Dendritic cell treated with granulocyte-macrophage colony-stimulating factor and Interleukin-4, amounts not matched to agents 40 ng/mL and 50 ng/mL, for 4 days (primary cell): Measurements from ENCODE around the gene KCNK7.
A peak's percentile ranks its signal among the peaks of the same experiment; 100 is the strongest.

Source experiments
- H3K27ac Mint-ChIP-seq: one replicate; pipeline ENCODE4 v1.8.0; 2022; ENCODE audit warnings: mild to moderate bottlenecking, mixed read lengths
- H3K27me3 Mint-ChIP-seq: one replicate; pipeline ENCODE4 v1.8.0; 2022; ENCODE audit warnings: mild to moderate bottlenecking, mixed read lengths
- H3K36me3 Mint-ChIP-seq: one replicate; pipeline ENCODE4 v1.8.0; 2022; ENCODE audit warnings: low read depth, mixed read lengths
- H3K4me1 Mint-ChIP-seq: one replicate; pipeline ENCODE4 v1.8.0; 2022; ENCODE audit warnings: low read depth, mixed read lengths
- H3K4me3 Mint-ChIP-seq: one replicate; pipeline ENCODE4 v1.8.0; 2022; ENCODE audit warnings: mild to moderate bottlenecking, moderate library complexity, mixed read lengths
- H3K9me3 Mint-ChIP-seq: one replicate; pipeline ENCODE4 v1.8.0; 2022; ENCODE audit warnings: mixed read lengths
- intact Hi-C: fragments of 100-400 bp; cut with micrococcal nuclease; formaldehyde crosslinking; loops from one replicate; pipeline ENCODE4 v1.15.0; 2022

The KCNK7 gene

GRCh38 chr11:65611028-65611757 lies 15.6 kb upstream of the KCNK7 start:
- peak overlapping the region; percentile 95 for H3K27ac Mint-ChIP-seq
- peak overlapping the region; percentile 91 for H3K4me3 Mint-ChIP-seq
- intact Hi-C loops: no loop called here

GRCh38 chr11:65610404-65610803 lies 14.8 kb upstream of the KCNK7 start:
- H3K4me1 Mint-ChIP-seq: peaks cover 70% of the 10 kb centered on the region
- peak overlapping the region; percentile 91 for H3K4me3 Mint-ChIP-seq
- peaks cover 99% of the 10 kb centered on the region for H3K36me3 Mint-ChIP-seq
- no peaks in the 10 kb centered on the region for H3K27me3 Mint-ChIP-seq
- no peaks in the 10 kb centered on the region for H3K9me3 Mint-ChIP-seq
- intact Hi-C loops: no loop called here
- peak overlapping the region; percentile 95 for H3K27ac Mint-ChIP-seq

More at GRCh38 chr11:65611028-65611757, 15.6 kb upstream of the KCNK7 start:
- H3K27me3 Mint-ChIP-seq: no peaks in the 10 kb centered on the region
- peaks cover 93% of the 10 kb centered on the region for H3K36me3 Mint-ChIP-seq
- peaks cover 71% of the 10 kb centered on the region for H3K4me1 Mint-ChIP-seq
- H3K9me3 Mint-ChIP-seq: no peaks in the 10 kb centered on the region

GRCh38 chr11:65609665-65610064 lies 14.1 kb upstream of the KCNK7 start:
- H3K4me1 Mint-ChIP-seq: peaks cover 70% of the 10 kb centered on the region
- H3K36me3 Mint-ChIP-seq: peaks cover 100% of the 10 kb centered on the region

GRCh38 chr11:65609229-65609628 lies 13.6 kb upstream of the KCNK7 start:
- intact Hi-C loops: no loop called here
- no peaks in the 10 kb centered on the region for H3K9me3 Mint-ChIP-seq
- peak overlapping the region; percentile 91 for H3K4me3 Mint-ChIP-seq
- H3K27me3 Mint-ChIP-seq: no peaks in the 10 kb centered on the region
- no peak overlapping the region for H3K27ac Mint-ChIP-seq
- H3K36me3 Mint-ChIP-seq: peaks cover 100% of the 10 kb centered on the region
- H3K4me1 Mint-ChIP-seq: peaks cover 70% of the 10 kb centered on the region

More at GRCh38 chr11:65609665-65610064, 14.1 kb upstream of the KCNK7 start:
- intact Hi-C loops: no loop called here
- Mint-ChIP-seq H3K9me3 (no peaks in the 10 kb centered on the region), H3K27ac (peak overlapping the region; percentile 95), H3K4me3 (peak overlapping the region; percentile 91), H3K27me3 (no peaks in the 10 kb centered on the region)

DNA sequence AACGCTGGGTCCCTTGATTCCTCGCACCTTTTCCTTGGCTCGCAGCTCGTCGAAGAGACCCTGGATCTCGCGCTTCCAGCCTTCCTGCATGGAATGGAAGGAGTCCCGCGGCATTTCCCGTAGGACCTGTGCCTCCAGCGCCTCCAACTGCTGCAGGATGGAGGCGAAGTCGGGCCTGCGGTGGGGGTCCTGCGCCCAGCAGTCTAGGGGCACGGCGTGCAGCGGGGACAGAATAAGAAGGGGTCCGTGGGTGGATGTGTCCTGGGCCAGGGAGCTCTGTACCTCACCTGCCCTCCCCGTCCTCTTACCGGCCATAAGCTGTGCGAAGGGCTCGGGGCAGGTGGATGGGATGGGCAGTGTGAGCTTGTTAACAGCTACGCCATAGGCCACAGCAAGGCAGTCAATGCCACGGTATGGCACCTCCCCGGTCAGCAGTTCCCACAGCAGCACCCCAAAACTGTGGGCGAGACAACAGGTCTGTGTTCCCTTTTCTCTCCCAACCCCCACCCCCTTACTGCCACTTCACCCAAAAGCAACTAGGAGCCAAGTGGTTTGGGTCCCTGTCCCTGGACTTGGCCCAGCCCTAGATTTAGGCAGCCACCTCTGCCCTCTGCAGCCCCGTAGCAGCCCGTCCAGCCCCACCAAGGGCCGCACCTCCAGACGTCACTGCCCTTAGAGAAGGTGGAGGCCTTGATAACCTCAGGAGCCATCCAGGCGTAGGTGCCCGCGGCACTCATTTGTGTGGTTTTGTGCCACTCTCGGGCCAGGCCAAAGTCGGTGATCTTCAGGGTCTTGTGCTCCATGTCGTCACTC lies 12.2 kb upstream of the KCNK7 start:
- H3K9me3 Mint-ChIP-seq: no peaks in the 10 kb centered on the region
- no peaks in the 10 kb centered on the region for H3K27me3 Mint-ChIP-seq
- peaks cover 100% of the 10 kb centered on the region for H3K36me3 Mint-ChIP-seq
- H3K4me3 Mint-ChIP-seq: no peak overlapping the region
- intact Hi-C loops: no loop called here
- H3K4me1 Mint-ChIP-seq: peaks cover 72% of the 10 kb centered on the region
- H3K27ac Mint-ChIP-seq: no peak overlapping the region

DNA sequence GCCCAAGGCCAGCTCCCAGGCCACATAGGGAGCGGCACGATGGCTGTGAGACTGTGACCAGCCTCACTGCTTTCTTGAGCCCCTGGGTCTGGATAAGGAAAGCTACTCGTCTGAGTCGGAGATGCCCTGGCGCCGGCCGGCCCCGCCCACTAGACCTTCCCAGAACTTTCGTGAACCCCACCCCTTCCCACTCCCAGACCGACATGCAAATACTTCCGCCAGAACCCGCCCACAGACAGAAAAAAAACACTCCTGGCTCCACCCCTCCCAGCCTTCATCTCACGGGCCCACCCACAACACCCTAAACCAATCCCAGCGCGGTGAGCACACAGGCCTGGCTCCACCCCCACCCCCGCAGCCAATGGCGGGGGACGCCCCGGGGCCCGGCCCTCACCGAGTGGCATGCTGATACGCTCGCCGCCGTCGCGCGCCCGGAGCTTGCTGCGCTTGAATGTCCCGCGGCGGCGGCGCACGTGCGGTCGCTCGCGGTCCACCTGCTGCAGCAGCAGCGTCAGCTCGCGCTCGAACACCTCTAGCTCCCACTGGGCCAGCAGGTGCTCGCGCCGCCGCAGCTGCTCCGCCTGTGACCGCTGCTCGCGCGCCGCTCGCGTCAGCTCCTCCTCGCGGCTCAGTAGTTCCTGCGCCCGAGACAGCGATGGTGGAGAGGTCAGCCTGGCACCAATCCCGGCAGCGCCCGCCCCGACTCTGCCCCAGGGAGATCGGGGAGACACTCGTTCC lies 11.4 kb upstream of the KCNK7 start:
- Mint-ChIP-seq H3K27ac (no peak overlapping the region), H3K4me1 (peaks cover 64% of the 10 kb centered on the region), H3K9me3 (no peaks in the 10 kb centered on the region), H3K27me3 (no peaks in the 10 kb centered on the region), H3K4me3 (peak overlapping the region; percentile 4), H3K36me3 (peaks cover 100% of the 10 kb centered on the region)
- intact Hi-C loops: no loop called here

DNA sequence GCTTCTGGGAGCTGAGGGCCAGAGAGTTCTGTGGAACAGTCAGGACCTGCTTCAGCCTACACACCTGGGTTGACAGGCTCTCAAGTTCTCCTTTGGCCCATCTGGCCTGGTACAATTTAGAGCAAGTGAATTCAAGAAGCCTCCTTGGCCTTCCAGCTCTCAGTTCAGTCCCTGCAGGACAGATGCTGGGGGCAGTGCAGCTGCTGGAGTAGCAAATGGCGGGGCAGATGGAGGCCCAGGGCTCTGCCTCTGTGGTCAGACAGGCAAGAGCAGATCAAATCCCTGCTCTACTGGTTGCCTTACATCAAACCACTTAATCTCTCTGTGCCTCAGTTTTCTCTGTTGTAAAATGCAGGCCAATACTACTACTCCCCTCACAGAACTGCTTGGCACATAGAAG lies 8.7 kb upstream of the KCNK7 start:
- Mint-ChIP-seq H3K4me3 (no peak overlapping the region), H3K36me3 (peaks cover 100% of the 10 kb centered on the region), H3K9me3 (no peaks in the 10 kb centered on the region), H3K27me3 (no peaks in the 10 kb centered on the region), H3K4me1 (peaks cover 41% of the 10 kb centered on the region), H3K27ac (no peak overlapping the region)
- intact Hi-C loops: no loop called here

DNA sequence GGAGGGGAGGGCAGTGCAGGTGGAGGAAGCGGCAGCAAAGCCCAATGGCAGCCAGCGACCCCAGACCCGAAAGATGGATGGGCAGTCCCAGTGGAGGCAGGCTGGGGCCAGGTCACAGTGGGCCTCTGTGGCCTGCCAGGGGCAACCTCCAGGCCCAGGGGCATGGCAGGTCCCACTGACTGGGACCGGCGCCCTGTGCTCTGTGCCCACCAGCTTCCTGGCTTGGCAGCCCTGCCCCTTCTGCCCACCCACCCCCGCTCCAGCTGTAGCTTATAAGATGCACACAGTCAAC lies 4.3 kb upstream of the KCNK7 start:
- intact Hi-C loops: no loop called here
- Mint-ChIP-seq H3K9me3 (no peaks in the 10 kb centered on the region), H3K27me3 (no peaks in the 10 kb centered on the region), H3K4me1 (peaks cover 47% of the 10 kb centered on the region), H3K27ac (no peak overlapping the region), H3K4me3 (no peak overlapping the region), H3K36me3 (peaks cover 94% of the 10 kb centered on the region)

GRCh38 chr11:65599216-65599954 lies 3.8 kb upstream of the KCNK7 start:
- no peaks in the 10 kb centered on the region for H3K9me3 Mint-ChIP-seq
- H3K4me3 Mint-ChIP-seq: no peak overlapping the region
- H3K36me3 Mint-ChIP-seq: peaks cover 93% of the 10 kb centered on the region
- H3K27ac Mint-ChIP-seq: no peak overlapping the region
- no peaks in the 10 kb centered on the region for H3K27me3 Mint-ChIP-seq
- peaks cover 52% of the 10 kb centered on the region for H3K4me1 Mint-ChIP-seq
- intact Hi-C loops: no loop called here

- no peaks in the 10 kb centered on the region for H3K27me3 Mint-ChIP-seq
- H3K4me3 Mint-ChIP-seq: no peak overlapping the region
- H3K27ac Mint-ChIP-seq: no peak overlapping the region
- no peaks in the 10 kb centered on the region for H3K9me3 Mint-ChIP-seq
- intact Hi-C loops: no loop called here
- peaks cover 57% of the 10 kb centered on the region for H3K4me1 Mint-ChIP-seq
- peaks cover 93% of the 10 kb centered on the region for H3K36me3 Mint-ChIP-seq
Measured at GRCh38 chr11:65598258-65598699, 2.7 kb upstream of the KCNK7 start.

- Mint-ChIP-seq H3K4me1 (peaks cover 68% of the 10 kb centered on the region), H3K9me3 (no peaks in the 10 kb centered on the region), H3K27me3 (no peaks in the 10 kb centered on the region), H3K27ac (peak overlapping the region; percentile 69), H3K36me3 (peaks cover 93% of the 10 kb centered on the region), H3K4me3 (no peak overlapping the region)
- intact Hi-C loops: no loop called here
Measured at GRCh38 chr11:65596520-65596919, 920 bp upstream of the KCNK7 start.

- H3K27me3 Mint-ChIP-seq: no peaks in the 10 kb centered on the region
- intact Hi-C loops: no loop called here
- H3K9me3 Mint-ChIP-seq: no peaks in the 10 kb centered on the region
- H3K4me3 Mint-ChIP-seq: no peak overlapping the region
- H3K4me1 Mint-ChIP-seq: peaks cover 71% of the 10 kb centered on the region
- peak overlapping the region; percentile 69 for H3K27ac Mint-ChIP-seq
- H3K36me3 Mint-ChIP-seq: peaks cover 93% of the 10 kb centered on the region
Measured at GRCh38 chr11:65595131-65595530, 469 bp downstream of the KCNK7 start.

- no peaks in the 10 kb centered on the region for H3K9me3 Mint-ChIP-seq
- peaks cover 79% of the 10 kb centered on the region for H3K4me1 Mint-ChIP-seq
- H3K36me3 Mint-ChIP-seq: peaks cover 93% of the 10 kb centered on the region
- H3K4me3 Mint-ChIP-seq: peak overlapping the region; percentile 5
- H3K27ac Mint-ChIP-seq: peak overlapping the region; percentile 68
- intact Hi-C loops: no loop called here
- H3K27me3 Mint-ChIP-seq: no peaks in the 10 kb centered on the region
Measured at GRCh38 chr11:65593518-65594414, 1.8 kb downstream of the KCNK7 start.
